ENCODE data around the gene PKP4. TPM values are rescaled to one million over a fixed set of nuclear protein-coding genes. Genes with fewer than 3 reads are reported as not detected.

The PKP4 gene
- total RNA-seq, 1 donor from 2014 or later: 119 TPM

DNA sequence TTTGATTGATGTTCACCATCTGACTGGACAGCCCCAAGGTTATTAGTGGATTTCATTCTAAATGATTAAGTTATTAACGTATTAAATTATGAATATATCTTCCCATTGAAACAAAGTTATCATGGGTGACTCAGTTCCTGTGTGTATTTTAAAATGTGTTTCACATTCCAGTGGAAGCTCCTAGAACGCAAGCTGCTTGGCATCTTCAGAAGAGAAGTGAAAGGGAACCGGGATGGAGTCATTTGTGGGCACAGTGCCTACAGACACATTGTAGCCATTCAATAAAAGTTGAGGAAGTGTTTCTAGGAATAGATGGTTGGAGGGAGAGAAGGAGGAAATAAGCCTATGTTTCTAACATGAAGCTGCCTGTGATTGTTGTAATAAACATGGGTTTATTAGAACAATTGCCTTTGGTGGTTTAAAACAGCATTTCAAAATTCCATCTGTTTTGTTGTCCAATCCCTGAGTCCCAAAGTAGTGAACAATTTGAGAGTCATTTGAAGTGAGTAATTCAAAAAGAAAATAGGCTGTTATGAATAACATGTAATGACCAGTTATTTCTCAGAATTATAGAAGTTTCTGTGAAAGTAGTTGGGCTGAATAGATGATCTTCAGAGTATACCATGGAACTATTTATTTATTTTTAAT lies 143.5 kb downstream of the PKP4 start:
- H3K27ac Mint-ChIP-seq (ENCODE audit: unreplicated experiment): peak overlapping the region; percentile 61
- H3K36me3 Mint-ChIP-seq (ENCODE audit: unreplicated experiment): peaks cover 17% of the 10 kb centered on the region
- no peak for DNase-seq (ENCODE audit: extremely low spot score, unreplicated experiment)
- TF ChIP-seq, protein P1, sequence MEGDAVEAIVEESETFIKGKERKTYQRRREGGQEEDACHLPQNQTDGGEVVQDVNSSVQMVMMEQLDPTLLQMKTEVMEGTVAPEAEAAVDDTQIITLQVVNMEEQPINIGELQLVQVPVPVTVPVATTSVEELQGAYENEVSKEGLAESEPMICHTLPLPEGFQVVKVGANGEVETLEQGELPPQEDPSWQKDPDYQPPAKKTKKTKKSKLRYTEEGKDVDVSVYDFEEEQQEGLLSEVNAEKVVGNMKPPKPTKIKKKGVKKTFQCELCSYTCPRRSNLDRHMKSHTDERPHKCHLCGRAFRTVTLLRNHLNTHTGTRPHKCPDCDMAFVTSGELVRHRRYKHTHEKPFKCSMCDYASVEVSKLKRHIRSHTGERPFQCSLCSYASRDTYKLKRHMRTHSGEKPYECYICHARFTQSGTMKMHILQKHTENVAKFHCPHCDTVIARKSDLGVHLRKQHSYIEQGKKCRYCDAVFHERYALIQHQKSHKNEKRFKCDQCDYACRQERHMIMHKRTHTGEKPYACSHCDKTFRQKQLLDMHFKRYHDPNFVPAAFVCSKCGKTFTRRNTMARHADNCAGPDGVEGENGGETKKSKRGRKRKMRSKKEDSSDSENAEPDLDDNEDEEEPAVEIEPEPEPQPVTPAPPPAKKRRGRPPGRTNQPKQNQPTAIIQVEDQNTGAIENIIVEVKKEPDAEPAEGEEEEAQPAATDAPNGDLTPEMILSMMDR (IDR thresholded peaks at IDR 0.05): no peak
- H3K4me1 Mint-ChIP-seq (ENCODE audit: unreplicated experiment): peaks cover 24% of the 10 kb centered on the region
- H3K27me3 Mint-ChIP-seq (ENCODE audit: unreplicated experiment): no peaks in the 10 kb centered on the region
- H3K9me3 Mint-ChIP-seq (ENCODE audit: unreplicated experiment): no peaks in the 10 kb centered on the region
- H3K4me3 Mint-ChIP-seq (ENCODE audit: unreplicated experiment): no peak overlapping the region

DNA sequence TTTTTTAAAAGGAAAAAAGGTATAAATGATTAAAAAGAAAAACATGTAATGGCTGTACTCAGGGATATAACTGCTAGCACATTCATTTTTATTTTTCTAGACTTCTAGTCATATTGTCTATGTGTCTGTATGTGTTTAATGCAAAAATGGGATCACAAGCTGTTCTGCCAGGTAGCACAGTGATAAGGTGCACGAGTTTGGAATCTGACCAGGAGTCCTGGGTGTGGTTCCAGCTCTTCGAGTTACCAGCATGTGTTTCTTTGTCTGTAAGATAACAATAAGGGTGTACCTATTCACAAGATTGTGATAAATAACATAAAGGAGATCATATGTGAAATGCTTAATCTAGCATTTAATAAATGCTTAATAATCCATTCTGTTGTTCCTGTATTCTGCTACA lies 145.3 kb downstream of the PKP4 start:
- Mint-ChIP-seq H3K36me3 (ENCODE audit: unreplicated experiment) (peaks cover 15% of the 10 kb centered on the region), H3K27ac (ENCODE audit: unreplicated experiment) (no peak overlapping the region), H3K4me3 (ENCODE audit: unreplicated experiment) (no peak overlapping the region), H3K9me3 (ENCODE audit: unreplicated experiment) (no peaks in the 10 kb centered on the region), H3K27me3 (ENCODE audit: unreplicated experiment) (no peaks in the 10 kb centered on the region), H3K4me1 (ENCODE audit: unreplicated experiment) (peaks cover 24% of the 10 kb centered on the region)
- TF ChIP-seq, protein P1 (IDR thresholded peaks at IDR 0.05): no peak
- no peak for DNase-seq (ENCODE audit: extremely low spot score, unreplicated experiment)

DNA sequence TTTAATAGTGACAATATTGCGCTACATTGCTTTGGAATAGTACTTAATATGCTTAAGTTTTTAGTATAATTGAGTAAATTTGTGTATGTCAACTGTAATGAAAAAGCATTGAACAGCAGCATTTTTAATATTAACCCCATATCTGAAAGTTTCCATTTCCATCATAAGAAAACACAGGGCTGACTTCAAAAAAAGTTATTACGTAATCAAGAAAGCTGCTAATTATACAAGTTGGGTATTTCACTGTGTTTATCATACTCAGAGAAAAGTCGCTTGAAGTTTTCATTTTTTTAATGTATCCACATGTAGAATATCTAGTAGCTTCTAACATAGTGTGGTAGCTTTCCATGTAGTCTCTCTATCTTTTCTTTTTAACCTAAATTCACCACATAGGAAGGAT lies 146.5 kb downstream of the PKP4 start:
- H3K4me1 Mint-ChIP-seq (ENCODE audit: unreplicated experiment): peaks cover 24% of the 10 kb centered on the region
- H3K4me3 Mint-ChIP-seq (ENCODE audit: unreplicated experiment): no peak overlapping the region
- H3K27me3 Mint-ChIP-seq (ENCODE audit: unreplicated experiment): no peaks in the 10 kb centered on the region

DNA sequence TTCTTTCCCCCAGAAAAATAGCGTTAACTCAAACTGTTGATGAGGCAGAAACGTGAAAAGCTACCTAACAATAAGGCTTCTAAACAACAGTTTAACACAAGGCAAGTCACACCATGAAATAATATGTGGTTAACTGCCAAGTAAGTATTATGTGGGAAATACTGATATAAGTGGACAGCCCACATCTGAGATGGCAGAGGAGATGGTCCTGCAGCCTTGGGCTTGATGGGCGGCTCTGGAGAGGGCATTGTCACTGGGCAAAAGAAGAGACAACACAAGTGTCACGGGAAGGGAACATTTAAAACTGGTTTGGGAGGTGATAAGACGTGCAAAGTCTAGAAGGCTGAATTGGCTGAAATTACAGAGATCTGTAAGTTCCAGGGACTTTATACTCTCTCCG lies 147.2 kb downstream of the PKP4 start:
- Mint-ChIP-seq H3K36me3 (ENCODE audit: unreplicated experiment) (peaks cover 12% of the 10 kb centered on the region), H3K4me3 (ENCODE audit: unreplicated experiment) (no peak overlapping the region), H3K9me3 (ENCODE audit: unreplicated experiment) (no peaks in the 10 kb centered on the region), H3K4me1 (ENCODE audit: unreplicated experiment) (peaks cover 21% of the 10 kb centered on the region), H3K27ac (ENCODE audit: unreplicated experiment) (no peak overlapping the region), H3K27me3 (ENCODE audit: unreplicated experiment) (no peaks in the 10 kb centered on the region)
- DNase-seq (ENCODE audit: extremely low spot score, unreplicated experiment): no peak
- TF ChIP-seq, protein P1 (IDR thresholded peaks at IDR 0.05): no peak

More for the DNA sequence above, 146.5 kb downstream of the PKP4 start:
- DNase-seq (ENCODE audit: extremely low spot score, unreplicated experiment): no peak
- Mint-ChIP-seq H3K9me3 (ENCODE audit: unreplicated experiment) (no peaks in the 10 kb centered on the region), H3K36me3 (ENCODE audit: unreplicated experiment) (peaks cover 15% of the 10 kb centered on the region), H3K27ac (ENCODE audit: unreplicated experiment) (no peak overlapping the region)
- TF ChIP-seq, protein P1 (IDR thresholded peaks at IDR 0.05): no peak

DNA sequence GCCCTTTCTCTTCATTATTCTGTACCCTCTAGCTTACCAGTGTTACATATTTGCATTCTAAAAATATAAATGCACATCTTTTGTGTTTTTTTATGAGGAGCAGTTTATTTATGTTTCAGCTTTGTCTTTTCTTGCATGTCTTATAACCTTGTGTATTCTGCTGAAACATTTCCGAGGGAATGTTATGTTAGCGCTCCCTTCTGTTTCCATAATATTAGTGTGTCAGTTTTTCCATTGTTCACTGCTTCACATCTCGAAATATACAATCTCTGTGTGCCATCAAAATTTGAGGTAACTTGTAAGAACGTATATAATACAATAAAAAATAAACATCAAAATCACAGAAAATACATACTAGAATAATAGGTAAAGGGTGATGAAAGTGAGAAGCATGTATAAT lies 153.3 kb downstream of the PKP4 start:
- TF ChIP-seq, protein P1 (IDR thresholded peaks at IDR 0.05): peak; percentile 34
- Mint-ChIP-seq H3K9me3 (ENCODE audit: unreplicated experiment) (no peaks in the 10 kb centered on the region), H3K27ac (ENCODE audit: unreplicated experiment) (peak overlapping the region; percentile 64), H3K4me3 (ENCODE audit: unreplicated experiment) (no peak overlapping the region), H3K36me3 (ENCODE audit: unreplicated experiment) (peaks cover 4% of the 10 kb centered on the region), H3K4me1 (ENCODE audit: unreplicated experiment) (peaks cover 23% of the 10 kb centered on the region), H3K27me3 (ENCODE audit: unreplicated experiment) (no peaks in the 10 kb centered on the region)
- DNase-seq (ENCODE audit: extremely low spot score, unreplicated experiment): no peak

Measured in osteocyte (in vitro differentiated cells).